Left lung (tissue), 10 donors: ENCODE measurements around the gene CCDC91. TPM values are rescaled to one million over a fixed set of nuclear protein-coding genes. Genes with fewer than 3 reads are reported as not detected.

Experiments
- ATAC-seq: fragments of 200-7000 bp; cut with Tn5 transposase; one replicate; pipeline ENCODE4 v1.9.1; 2020; ENCODE audit warnings: moderate library complexity
- DNase-seq, 4 donors: peaks; one replicate each; pipeline ENCODE4 v3.0.0-alpha.2; 2013 to 2020
- H3K27ac ChIP-seq, 2 donors: fragments of 200-600 bp; sonication (generic) in 1 of 2; one replicate each; pipeline versions ENCODE4 v1.5.0 to v1.8.0; 2020 to 2021
- H3K27me3 ChIP-seq, 2 donors: fragments of 200-600 bp; sonication (generic) in 1 of 2; one replicate each; pipeline versions ENCODE4 v1.5.0 to v1.8.0; 2020 to 2021
- H3K36me3 ChIP-seq, 2 donors: fragments of 200-600 bp; sonication (generic) in 1 of 2; one replicate each; pipeline versions ENCODE4 v1.5.0 to v1.8.0; 2020 to 2021
- H3K4me1 ChIP-seq, 2 donors: fragments of 200-600 bp; one replicate each; pipeline ENCODE4 v1.8.0; 2021
- H3K4me3 ChIP-seq, 2 donors: fragments of 200-600 bp; sonication (generic) in 1 of 2; one replicate each; pipeline versions ENCODE4 v1.5.0 to v1.8.0; 2020 to 2021; ENCODE audit warnings: mild to moderate bottlenecking in 1 of 2
- H3K9me3 ChIP-seq, 2 donors: fragments of 200-600 bp; sonication (generic) in 1 of 2; one replicate each; pipeline versions ENCODE4 v1.5.0 to v1.8.0; 2020 to 2021
- intact Hi-C, 2 donors: fragments of 100-400 bp; cut with DNase I; formaldehyde crosslinking; loops; one replicate each; pipeline versions ENCODE4 v1.11.2 to v1.14.2; 2022
- polyA plus RNA-seq, 6 donors: library from polyadenylated mRNA; unstranded; fragments of 120-200 nt; gene quantifications; one replicate each; pipeline ENCODE4 v1.2.1, GENCODE V29; 2013; ENCODE audit not compliant: insufficient read length in 6 of 6
- total RNA-seq, 2 donors: library from RNA; stranded (reverse); fragmentation: NEBNext Ultra II Directional; extraction: Animal tissue kit (Norgen Biotek cat#: 25700); gene quantifications; one replicate each; pipeline ENCODE4 v1.2.1, GENCODE V29; 2021
- TF ChIP-seq, protein P1 (sequence below), 2 donors: fragments of 200-600 bp; sonication (generic) in 1 of 2; IDR thresholded peaks; one replicate each; pipeline versions ENCODE4 v1.5.0 to v1.8.0; 2021; ENCODE audit warnings: antibody characterized with exemption in 2 of 2
- donor health status: DM: no; HTN: yes; CAD: no.
- donor health status: DM: no; HTN: no; CAD: no.

The CCDC91 gene
- total and polyA plus RNA-seq, 8 donors, result 18.5 to 30.0 (median 26.2) TPM

DNA sequence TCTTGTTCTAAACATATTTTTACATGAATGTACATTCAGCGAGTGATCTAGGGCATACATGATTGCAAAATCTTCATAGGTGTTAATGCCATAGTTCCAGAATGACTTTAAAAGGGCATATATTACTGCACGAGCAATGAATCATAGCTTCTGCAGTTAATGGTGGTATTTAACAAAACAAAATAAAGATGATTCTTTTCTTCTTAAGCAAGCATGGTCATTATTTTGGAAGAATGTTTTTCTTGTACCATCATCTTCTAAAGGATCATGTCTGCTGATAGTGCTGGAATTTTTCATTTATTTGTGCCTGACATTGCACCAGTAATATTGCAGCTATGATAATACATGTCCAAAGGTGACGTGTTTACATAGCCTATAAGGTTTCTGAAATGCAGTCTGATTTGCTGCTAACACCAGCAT lies 388.6 kb downstream of the CCDC91 start:
- DNase-seq, result no peak
- H3K27me3 ChIP-seq, result no peaks in the 10 kb centered on the region

DNA sequence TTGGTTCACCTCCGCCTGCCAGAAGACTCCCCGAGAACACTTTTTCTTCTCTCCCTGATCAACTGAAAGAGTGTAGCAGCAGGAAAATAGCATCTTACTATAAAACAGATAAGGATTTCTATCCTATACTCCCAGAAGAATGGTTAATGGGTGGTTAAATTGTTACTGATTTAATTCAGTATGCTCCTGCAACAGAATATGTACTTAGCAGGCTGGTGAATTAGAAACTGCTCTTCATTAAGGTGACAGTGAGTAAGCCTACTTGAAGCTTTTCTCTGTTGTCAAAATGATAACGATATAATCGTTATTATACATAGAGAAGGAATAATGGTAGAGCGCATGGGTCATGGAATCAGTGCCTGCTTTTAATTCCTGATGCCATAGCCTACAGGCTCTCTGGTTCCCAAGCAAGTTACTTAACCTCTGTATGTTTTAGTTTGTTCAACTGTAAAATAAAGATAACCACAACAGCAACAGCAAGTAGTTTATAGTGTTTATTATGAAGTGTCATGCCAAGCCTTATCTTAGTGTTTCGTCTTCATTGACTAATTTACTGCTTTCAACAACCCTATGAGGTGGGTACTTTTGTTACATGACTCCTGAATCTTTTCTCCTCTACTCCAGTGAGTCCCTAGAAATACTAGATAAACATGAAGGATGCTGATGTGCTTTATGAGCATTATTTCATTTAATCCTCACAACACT lies 392.6 kb downstream of the CCDC91 start:
- H3K36me3 ChIP-seq, result no peaks in the 10 kb centered on the region
- ATAC-seq (no peak), DNase-seq (no peak)
- H3K4me3 ChIP-seq, result no peak overlapping the region
- no peak overlapping the region for H3K27ac ChIP-seq
- H3K27me3 ChIP-seq, result no peaks in the 10 kb centered on the region
- intact Hi-C loops, result no loop called here
- H3K4me1 ChIP-seq, result no peaks in the 10 kb centered on the region
- no peaks in the 10 kb centered on the region for H3K9me3 ChIP-seq
- TF ChIP-seq, protein P1, sequence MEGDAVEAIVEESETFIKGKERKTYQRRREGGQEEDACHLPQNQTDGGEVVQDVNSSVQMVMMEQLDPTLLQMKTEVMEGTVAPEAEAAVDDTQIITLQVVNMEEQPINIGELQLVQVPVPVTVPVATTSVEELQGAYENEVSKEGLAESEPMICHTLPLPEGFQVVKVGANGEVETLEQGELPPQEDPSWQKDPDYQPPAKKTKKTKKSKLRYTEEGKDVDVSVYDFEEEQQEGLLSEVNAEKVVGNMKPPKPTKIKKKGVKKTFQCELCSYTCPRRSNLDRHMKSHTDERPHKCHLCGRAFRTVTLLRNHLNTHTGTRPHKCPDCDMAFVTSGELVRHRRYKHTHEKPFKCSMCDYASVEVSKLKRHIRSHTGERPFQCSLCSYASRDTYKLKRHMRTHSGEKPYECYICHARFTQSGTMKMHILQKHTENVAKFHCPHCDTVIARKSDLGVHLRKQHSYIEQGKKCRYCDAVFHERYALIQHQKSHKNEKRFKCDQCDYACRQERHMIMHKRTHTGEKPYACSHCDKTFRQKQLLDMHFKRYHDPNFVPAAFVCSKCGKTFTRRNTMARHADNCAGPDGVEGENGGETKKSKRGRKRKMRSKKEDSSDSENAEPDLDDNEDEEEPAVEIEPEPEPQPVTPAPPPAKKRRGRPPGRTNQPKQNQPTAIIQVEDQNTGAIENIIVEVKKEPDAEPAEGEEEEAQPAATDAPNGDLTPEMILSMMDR (IDR thresholded peaks at IDR 0.05), result no peak

More for the DNA sequence above, 388.6 kb downstream of the CCDC91 start:
- ATAC-seq, result no peak
- H3K36me3 ChIP-seq, result no peaks in the 10 kb centered on the region
- intact Hi-C loops, result no loop called here
- H3K9me3 ChIP-seq, result no peaks in the 10 kb centered on the region
- H3K4me3 ChIP-seq, result no peak overlapping the region
- no peaks in the 10 kb centered on the region for H3K4me1 ChIP-seq
- H3K27ac ChIP-seq, result no peak overlapping the region
- TF ChIP-seq, protein P1 (IDR thresholded peaks at IDR 0.05), result no peak

DNA sequence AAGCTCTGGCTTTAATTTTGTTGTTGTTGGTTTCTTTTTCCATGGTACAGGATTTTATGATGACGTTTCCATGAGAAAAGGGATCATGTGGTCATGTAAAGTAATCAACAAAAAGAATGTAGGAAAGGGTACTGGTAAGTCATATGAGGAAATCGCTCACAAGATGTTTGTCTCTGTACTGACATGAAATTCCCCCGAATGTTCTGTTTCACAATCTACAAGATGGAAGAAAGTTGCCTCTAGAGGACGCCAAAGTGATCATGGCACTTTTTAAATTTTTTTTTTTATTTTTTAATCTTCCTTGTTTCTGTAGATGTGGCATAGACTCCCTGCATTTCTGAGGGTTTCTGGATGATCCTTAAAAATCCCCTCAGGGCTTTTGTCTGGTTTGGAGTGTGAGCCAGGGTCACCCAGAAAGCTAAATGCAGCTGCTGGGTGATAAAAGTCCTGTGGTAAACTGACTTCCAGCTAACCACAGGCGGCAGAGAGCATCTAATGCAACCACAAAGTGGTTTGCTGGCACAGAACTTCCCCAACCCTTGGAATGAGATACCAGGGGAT lies 393.5 kb downstream of the CCDC91 start:
- Histone ChIP-seq H3K4me3 (no peak overlapping the region), H3K9me3 (no peaks in the 10 kb centered on the region), H3K27me3 (no peaks in the 10 kb centered on the region), H3K27ac (no peak overlapping the region), H3K36me3 (no peaks in the 10 kb centered on the region), H3K4me1 (no peaks in the 10 kb centered on the region)
- TF ChIP-seq, protein P1 (IDR thresholded peaks at IDR 0.05), result no peak
- intact Hi-C loops, result no loop called here
- ATAC-seq, result no peak
- no peak for DNase-seq

DNA sequence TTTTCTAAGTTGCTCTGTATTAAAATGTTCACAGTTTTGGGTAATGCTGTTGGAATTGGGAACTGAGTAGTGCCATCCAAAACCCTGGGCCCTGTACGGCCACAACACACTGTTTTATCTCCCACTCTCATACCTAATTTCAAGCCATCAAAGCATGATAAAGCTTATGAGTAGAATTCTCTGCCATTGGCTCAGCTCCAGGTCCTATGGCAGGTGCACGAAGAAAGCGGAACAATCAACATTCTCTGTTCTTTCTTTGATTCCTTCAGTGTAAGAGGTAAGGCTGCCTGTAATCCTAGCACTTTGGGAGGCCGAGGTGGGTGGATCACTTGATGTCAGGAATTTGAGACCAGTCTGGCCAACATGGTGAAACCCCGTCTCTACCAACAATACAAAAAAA lies 394.9 kb downstream of the CCDC91 start:
- H3K27me3 ChIP-seq, result no peaks in the 10 kb centered on the region
- H3K27ac ChIP-seq, result no peak overlapping the region
- no peaks in the 10 kb centered on the region for H3K36me3 ChIP-seq
- no peak for ATAC-seq
- H3K4me3 ChIP-seq, result no peak overlapping the region
- no peaks in the 10 kb centered on the region for H3K4me1 ChIP-seq
- intact Hi-C loops, result no loop called here
- no peaks in the 10 kb centered on the region for H3K9me3 ChIP-seq
- TF ChIP-seq, protein P1 (IDR thresholded peaks at IDR 0.05), result no peak
- no peak for DNase-seq

DNA sequence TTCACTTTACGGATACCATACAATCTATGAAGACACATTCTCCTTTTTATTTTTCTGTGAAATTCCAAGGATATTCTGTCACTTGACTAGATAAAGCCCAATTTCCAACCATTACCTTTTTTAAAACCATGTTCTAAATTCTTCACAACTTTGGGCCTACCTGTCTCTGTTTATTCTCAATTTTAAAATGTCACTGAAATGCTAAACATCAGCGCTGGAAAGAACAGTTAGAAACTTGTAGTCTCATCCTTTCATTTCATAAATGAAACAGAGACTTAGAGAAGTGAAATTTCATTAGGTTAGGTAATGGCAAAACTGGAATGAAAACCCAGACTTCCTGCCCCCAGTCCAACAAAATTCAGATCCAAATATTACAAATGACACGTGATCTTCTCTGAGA lies 396.2 kb downstream of the CCDC91 start:
- Histone ChIP-seq H3K4me3 (no peak overlapping the region), H3K9me3 (no peaks in the 10 kb centered on the region), H3K27ac (no peak overlapping the region), H3K4me1 (no peaks in the 10 kb centered on the region), H3K36me3 (no peaks in the 10 kb centered on the region), H3K27me3 (no peaks in the 10 kb centered on the region)
- TF ChIP-seq, protein P1 (IDR thresholded peaks at IDR 0.05), result no peak
- ATAC-seq (no peak), DNase-seq (no peak)
- intact Hi-C loops, result no loop called here
